Left lung (tissue), 10 donors: ENCODE measurements around the gene ITGB5. TPM values are rescaled to one million over a fixed set of nuclear protein-coding genes. Genes with fewer than 3 reads are reported as not detected.

Source experiments
- ATAC-seq: fragments of 200-7000 bp; cut with Tn5 transposase; one replicate; pipeline ENCODE4 v1.9.1; 2020; ENCODE audit warnings: moderate library complexity
- DNase-seq, 4 donors: peaks; one replicate each; pipeline ENCODE4 v3.0.0-alpha.2; 2013 to 2020
- H3K27ac ChIP-seq, 2 donors: fragments of 200-600 bp; sonication (generic) in 1 of 2; one replicate each; pipeline versions ENCODE4 v1.5.0 to v1.8.0; 2020 to 2021
- H3K27me3 ChIP-seq, 2 donors: fragments of 200-600 bp; sonication (generic) in 1 of 2; one replicate each; pipeline versions ENCODE4 v1.5.0 to v1.8.0; 2020 to 2021
- H3K36me3 ChIP-seq, 2 donors: fragments of 200-600 bp; sonication (generic) in 1 of 2; one replicate each; pipeline versions ENCODE4 v1.5.0 to v1.8.0; 2020 to 2021
- H3K4me1 ChIP-seq, 2 donors: fragments of 200-600 bp; one replicate each; pipeline ENCODE4 v1.8.0; 2021
- H3K4me3 ChIP-seq, 2 donors: fragments of 200-600 bp; sonication (generic) in 1 of 2; one replicate each; pipeline versions ENCODE4 v1.5.0 to v1.8.0; 2020 to 2021; ENCODE audit warnings: mild to moderate bottlenecking in 1 of 2
- H3K9me3 ChIP-seq, 2 donors: fragments of 200-600 bp; sonication (generic) in 1 of 2; one replicate each; pipeline versions ENCODE4 v1.5.0 to v1.8.0; 2020 to 2021
- CTCF ChIP-seq, 2 donors: fragments of 200-600 bp; sonication (generic) in 1 of 2; IDR thresholded peaks; one replicate each; pipeline versions ENCODE4 v1.5.0 to v1.8.0; 2021; ENCODE audit warnings: antibody characterized with exemption in 2 of 2
- intact Hi-C, 2 donors: fragments of 100-400 bp; cut with DNase I; formaldehyde crosslinking; loops; one replicate each; pipeline versions ENCODE4 v1.11.2 to v1.14.2; 2022
- polyA plus RNA-seq, 6 donors: library from polyadenylated mRNA; unstranded; fragments of 120-200 nt; gene quantifications; one replicate each; pipeline ENCODE4 v1.2.1, GENCODE V29; 2013; ENCODE audit not compliant: insufficient read length in 6 of 6
- total RNA-seq, 2 donors: library from RNA; stranded (reverse); fragmentation: NEBNext Ultra II Directional; extraction: Animal tissue kit (Norgen Biotek cat#: 25700); gene quantifications; one replicate each; pipeline ENCODE4 v1.2.1, GENCODE V29; 2021
- donor health status: DM: no; HTN: yes; CAD: no.
- donor health status: DM: no; HTN: no; CAD: no.

Gene ITGB5
- total and polyA plus RNA-seq, 8 donors: 54.8 to 142 (median 67.4) TPM

GRCh38 chr3:124774841-124775402 is 112.2 kb downstream of the ITGB5 start:
- H3K27ac ChIP-seq: no peak overlapping the region
- H3K9me3 ChIP-seq: no peaks in the 10 kb centered on the region
- no peaks in the 10 kb centered on the region for H3K36me3 ChIP-seq
- no peak for DNase-seq
- H3K27me3 ChIP-seq: no peaks in the 10 kb centered on the region
- H3K4me1 ChIP-seq: peaks cover 9 to 17% of the 10 kb centered on the region in 2 donors
- intact Hi-C loops: no loop called here
- H3K4me3 ChIP-seq: no peak overlapping the region
- no peak for ATAC-seq
- TF ChIP-seq CTCF (IDR thresholded peaks at IDR 0.05): no peak

GRCh38 chr3:124774327-124774718 is 112.8 kb downstream of the ITGB5 start:
- Histone ChIP-seq H3K27ac (no peak overlapping the region), H3K27me3 (no peaks in the 10 kb centered on the region), H3K4me3 (no peak overlapping the region), H3K9me3 (no peaks in the 10 kb centered on the region), H3K36me3 (peaks cover 0 to under 1% of the 10 kb centered on the region in 2 donors), H3K4me1 (peaks cover 9 to 16% of the 10 kb centered on the region in 2 donors)
- ATAC-seq (no peak), DNase-seq (no peak)
- TF ChIP-seq CTCF (IDR thresholded peaks at IDR 0.05): no peak
- intact Hi-C loops: no loop called here

- Histone ChIP-seq H3K4me3 (no peak overlapping the region), H3K27ac (no peak overlapping the region), H3K4me1 (peaks cover 9 to 16% of the 10 kb centered on the region in 2 donors), H3K9me3 (no peaks in the 10 kb centered on the region), H3K36me3 (peaks cover 0 to 7% of the 10 kb centered on the region in 2 donors), H3K27me3 (no peaks in the 10 kb centered on the region)
- no peak for TF ChIP-seq CTCF (IDR thresholded peaks at IDR 0.05)
- intact Hi-C loops: no loop called here
- DNase-seq: peak in 1 of 4 donors; percentile 68
- no peak for ATAC-seq
These were observed 113.5 kb downstream of the ITGB5 start for GRCh38 chr3:124773351-124774326.

GRCh38 chr3:124772081-124772831 is 114.9 kb downstream of the ITGB5 start:
- H3K9me3 ChIP-seq: no peaks in the 10 kb centered on the region
- DNase-seq (peak in 2 of 4 donors; percentile 69 to 74), ATAC-seq (peak; percentile 38)
- no peak for TF ChIP-seq CTCF (IDR thresholded peaks at IDR 0.05)
- H3K27ac ChIP-seq: peak overlapping the region in 1 of 2 donors; percentile 35
- intact Hi-C loops: no loop called here
- no peaks in the 10 kb centered on the region for H3K27me3 ChIP-seq
- peaks cover 9 to 16% of the 10 kb centered on the region in 2 donors for H3K4me1 ChIP-seq
- no peak overlapping the region for H3K4me3 ChIP-seq
- peaks cover 0 to 14% of the 10 kb centered on the region in 2 donors for H3K36me3 ChIP-seq
